Measurements from ENCODE around the gene OLFM1. TPM values are rescaled to one million over a fixed set of nuclear protein-coding genes. Genes with fewer than 3 reads are reported as not detected.

OLFM1 gene
- total RNA-seq, 1 experiment from 2014 or later: 3.5 TPM

DNA sequence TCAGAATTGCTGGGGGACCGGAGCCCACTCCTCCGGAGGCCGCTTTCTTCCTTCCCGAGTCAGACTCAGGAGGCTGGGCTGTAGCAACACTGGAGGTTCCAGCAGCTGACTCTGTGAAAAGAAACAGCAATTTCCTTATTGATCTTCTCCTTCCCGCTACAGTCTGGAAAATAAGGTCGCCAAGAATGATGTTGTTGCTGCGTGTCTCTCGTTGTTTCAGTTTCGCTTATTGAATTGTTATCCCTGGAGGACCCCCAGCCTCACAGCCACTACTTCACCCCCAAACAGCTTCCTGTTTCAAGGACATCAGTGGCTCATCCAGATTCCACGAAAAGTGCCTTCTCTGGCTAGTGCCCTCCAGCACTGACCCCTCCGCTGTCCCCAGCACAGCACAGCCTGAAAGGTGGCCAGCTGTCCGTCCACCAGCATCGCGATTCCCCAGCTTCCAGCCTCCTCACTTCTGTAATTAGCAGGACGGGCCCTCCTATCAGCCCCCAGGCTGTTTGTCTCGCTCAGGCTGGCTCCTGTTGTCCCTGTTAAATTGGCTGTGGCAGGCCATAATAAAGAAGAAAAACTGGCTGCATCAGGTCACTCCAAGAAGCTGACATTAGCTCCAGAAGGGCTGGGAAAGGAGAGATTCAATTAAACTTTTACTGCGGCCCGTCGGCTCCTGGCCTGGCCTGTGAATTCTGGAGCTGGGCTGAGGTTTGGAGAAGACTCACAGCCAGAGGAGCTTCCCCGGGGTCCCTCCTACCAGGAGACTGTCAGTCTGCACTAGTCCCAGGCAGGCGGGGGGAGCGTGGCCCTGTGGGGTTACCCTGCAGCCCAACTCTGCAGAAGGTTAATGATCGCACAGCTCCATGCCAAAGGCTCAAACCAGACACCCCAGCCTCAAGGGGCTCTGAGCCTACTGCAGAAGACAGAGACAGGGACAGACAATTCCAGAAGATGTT, 40.5 kb downstream of the OLFM1 start:
- Histone ChIP-seq H3K4me2 (ENCODE audit: low read length) (no peak overlapping the region), H3K9ac (ENCODE audit: low read length) (no peak overlapping the region), H3K4me3 (replicated peaks in 1 of 2; ENCODE audit: low read depth in 1 of 2, low read length in 2 of 2) (no peak overlapping the region), H3K27ac (ENCODE audit: low read depth, low read length) (no peak overlapping the region), H3K27me3 (ENCODE audit: insufficient read depth, low read length) (no peaks in the 10 kb centered on the region), H2AFZ (ENCODE audit: low read depth, low read length, poor library complexity, severe bottlenecking) (no peak overlapping the region), H3K4me1 (ENCODE audit: control insufficient read depth in 1 of 2, insufficient read depth in 2 of 2, low read length in 2 of 2) (peaks cover 7 to 26% of the 10 kb centered on the region in 2 experiments; a peak in 3 of 4 replicates), H3K9me3 (ENCODE audit: control insufficient read depth in 1 of 2, insufficient read depth in 1 of 2, low read depth in 1 of 2, low read length in 2 of 2) (no peaks in the 10 kb centered on the region), H3K36me3 (ENCODE audit: control insufficient read depth in 1 of 2, insufficient read depth in 2 of 2, low read length in 2 of 2) (no peaks in the 10 kb centered on the region), H4K20me1 (ENCODE audit: insufficient read depth) (no peaks in the 10 kb centered on the region), H3K79me2 (ENCODE audit: insufficient read depth, low read length) (no peaks in the 10 kb centered on the region), H3K9me2 (ENCODE audit: insufficient read depth) (no peaks in the 10 kb centered on the region)
- ChIA-PET CTCF (no interaction called here), RAD21 (ENCODE audit: low non-redundant PET in 1 of 2, low total read pairs in 2 of 2, uncharacterized antibody in 2 of 2, unreplicated experiment in 2 of 2) (no interaction called here), POLR2A (no interaction called here)
- ATAC-seq (no peak), DNase-seq (ENCODE audit: low read depth, low spot score) (no peak)
- TF ChIP-seq EZH2 (IDR thresholded peaks at IDR 0.05) (no peak), ZFX (IDR thresholded peaks at IDR 0.05) (no peak), SRF (IDR thresholded peaks at IDR 0.05; ENCODE audit: low read depth) (no peak), YY1 (IDR thresholded peaks at IDR 0.05; ENCODE audit: extremely low read depth, insufficient replicate concordance, low read depth, low read length) (no peak), EZH2phosphoT487 (IDR thresholded peaks at IDR 0.05; ENCODE audit: borderline replicate concordance) (no peak), POLR2AphosphoS5 (IDR thresholded peaks at IDR 0.05; ENCODE audit: low read depth, low read length) (no peak)
- TF ChIP-seq, protein P1, sequence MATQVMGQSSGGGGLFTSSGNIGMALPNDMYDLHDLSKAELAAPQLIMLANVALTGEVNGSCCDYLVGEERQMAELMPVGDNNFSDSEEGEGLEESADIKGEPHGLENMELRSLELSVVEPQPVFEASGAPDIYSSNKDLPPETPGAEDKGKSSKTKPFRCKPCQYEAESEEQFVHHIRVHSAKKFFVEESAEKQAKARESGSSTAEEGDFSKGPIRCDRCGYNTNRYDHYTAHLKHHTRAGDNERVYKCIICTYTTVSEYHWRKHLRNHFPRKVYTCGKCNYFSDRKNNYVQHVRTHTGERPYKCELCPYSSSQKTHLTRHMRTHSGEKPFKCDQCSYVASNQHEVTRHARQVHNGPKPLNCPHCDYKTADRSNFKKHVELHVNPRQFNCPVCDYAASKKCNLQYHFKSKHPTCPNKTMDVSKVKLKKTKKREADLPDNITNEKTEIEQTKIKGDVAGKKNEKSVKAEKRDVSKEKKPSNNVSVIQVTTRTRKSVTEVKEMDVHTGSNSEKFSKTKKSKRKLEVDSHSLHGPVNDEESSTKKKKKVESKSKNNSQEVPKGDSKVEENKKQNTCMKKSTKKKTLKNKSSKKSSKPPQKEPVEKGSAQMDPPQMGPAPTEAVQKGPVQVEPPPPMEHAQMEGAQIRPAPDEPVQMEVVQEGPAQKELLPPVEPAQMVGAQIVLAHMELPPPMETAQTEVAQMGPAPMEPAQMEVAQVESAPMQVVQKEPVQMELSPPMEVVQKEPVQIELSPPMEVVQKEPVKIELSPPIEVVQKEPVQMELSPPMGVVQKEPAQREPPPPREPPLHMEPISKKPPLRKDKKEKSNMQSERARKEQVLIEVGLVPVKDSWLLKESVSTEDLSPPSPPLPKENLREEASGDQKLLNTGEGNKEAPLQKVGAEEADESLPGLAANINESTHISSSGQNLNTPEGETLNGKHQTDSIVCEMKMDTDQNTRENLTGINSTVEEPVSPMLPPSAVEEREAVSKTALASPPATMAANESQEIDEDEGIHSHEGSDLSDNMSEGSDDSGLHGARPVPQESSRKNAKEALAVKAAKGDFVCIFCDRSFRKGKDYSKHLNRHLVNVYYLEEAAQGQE (IDR thresholded peaks at IDR 0.05; ENCODE audit: low read depth): no peak
- BruUV-seq (replicated peaks): no TSS peak
- intact Hi-C loops (cut with micrococcal nuclease): no loop called here
